Prostate gland (tissue), 2 donors: ENCODE measurements around the gene KRT76. TPM values are rescaled to one million over a fixed set of nuclear protein-coding genes. Genes with fewer than 3 reads are reported as not detected.

Source experiments
- DNase-seq: peaks from one replicate; pipeline ENCODE4 v3.0.0-alpha.2; 2019; ENCODE audit warnings: low spot score
- H3K27ac ChIP-seq, 2 donors: fragments of 200-600 bp; sonication (generic); 2 replicates each; pipeline ENCODE4 v1.5.1; 2017 to 2019
- H3K27me3 ChIP-seq: fragments of 200-600 bp; sonication (generic); replicated peaks from 2 replicates; pipeline ENCODE4 v1.5.1; 2019; ENCODE audit not compliant: insufficient read depth
- H3K36me3 ChIP-seq, 2 donors: fragments of 200-600 bp; sonication (generic); 1 replicate in 1 of 2; 2 replicates in 1 of 2; pipeline versions ENCODE4 v1.5.1 to v1.8.1; 2017 to 2019
- H3K4me1 ChIP-seq: fragments of 200-600 bp; sonication (generic); replicated peaks from 2 replicates; pipeline ENCODE4 v1.5.1; 2019
- H3K4me3 ChIP-seq, 2 donors: fragments of 200-600 bp; sonication (generic); 2 replicates each; pipeline ENCODE4 v1.5.1; 2017 to 2019
- H3K9me3 ChIP-seq: fragments of 200-600 bp; sonication (generic); 2 replicates; pipeline ENCODE4 v1.5.1; 2017
- POLR2A ChIP-seq: fragments of 450-650 bp; IDR thresholded peaks from one replicate; pipeline ENCODE4 v1.6.1; 2016; ENCODE audit warnings: antibody characterized with exemption, mild to moderate bottlenecking
- POLR2AphosphoS5 ChIP-seq: sonication (generic); formaldehyde crosslinking; IDR thresholded peaks from one replicate; pipeline ENCODE4 v1.6.1; 2017; ENCODE audit warnings: antibody characterized with exemption
- WGBS: methylation state at CpG from one replicate; pipeline ENCODE4 v1.1.5; 2018; 5-methylcytosine and 5-hydroxymethylcytosine counted together
- intact Hi-C: fragments of 100-400 bp; cut with DNase I; formaldehyde crosslinking; loops from one replicate; pipeline ENCODE4 v1.14.2; 2022
- total RNA-seq, 2 donors: library from RNA; depleted of rRNA; stranded (reverse); fragments of >200 nt; gene quantifications; one replicate each; pipeline ENCODE4 v1.1.0, GENCODE V29; 2016
- TF ChIP-seq, protein P1 (sequence below), 4 experiments: fragments of 200-600 bp in 2 of 4; fragments of 450-650 bp in 2 of 4; sonication (generic) in 2 of 4; IDR thresholded peaks; 1 replicate in 3 of 4; 2 replicates in 1 of 4; pipeline ENCODE4 v1.5.1; 2016 to 2019; ENCODE audit warnings: antibody characterized with exemption in 4 of 4, mild to moderate bottlenecking in 2 of 4, moderate library complexity in 2 of 4

KRT76 gene
- total RNA-seq, 2 donors from 2014 or later = not detected

- Histone ChIP-seq H3K27ac (no peak overlapping the region), H3K4me1 (no peaks in the 10 kb centered on the region), H3K36me3 (no peaks in the 10 kb centered on the region), H3K4me3 (no peak overlapping the region), H3K27me3 (peaks cover 5% of the 10 kb centered on the region), H3K9me3 (no peaks in the 10 kb centered on the region)
- TF ChIP-seq, protein P1, sequence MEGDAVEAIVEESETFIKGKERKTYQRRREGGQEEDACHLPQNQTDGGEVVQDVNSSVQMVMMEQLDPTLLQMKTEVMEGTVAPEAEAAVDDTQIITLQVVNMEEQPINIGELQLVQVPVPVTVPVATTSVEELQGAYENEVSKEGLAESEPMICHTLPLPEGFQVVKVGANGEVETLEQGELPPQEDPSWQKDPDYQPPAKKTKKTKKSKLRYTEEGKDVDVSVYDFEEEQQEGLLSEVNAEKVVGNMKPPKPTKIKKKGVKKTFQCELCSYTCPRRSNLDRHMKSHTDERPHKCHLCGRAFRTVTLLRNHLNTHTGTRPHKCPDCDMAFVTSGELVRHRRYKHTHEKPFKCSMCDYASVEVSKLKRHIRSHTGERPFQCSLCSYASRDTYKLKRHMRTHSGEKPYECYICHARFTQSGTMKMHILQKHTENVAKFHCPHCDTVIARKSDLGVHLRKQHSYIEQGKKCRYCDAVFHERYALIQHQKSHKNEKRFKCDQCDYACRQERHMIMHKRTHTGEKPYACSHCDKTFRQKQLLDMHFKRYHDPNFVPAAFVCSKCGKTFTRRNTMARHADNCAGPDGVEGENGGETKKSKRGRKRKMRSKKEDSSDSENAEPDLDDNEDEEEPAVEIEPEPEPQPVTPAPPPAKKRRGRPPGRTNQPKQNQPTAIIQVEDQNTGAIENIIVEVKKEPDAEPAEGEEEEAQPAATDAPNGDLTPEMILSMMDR (IDR thresholded peaks at IDR 0.05) = no peak
- TF ChIP-seq POLR2A (no peak), POLR2AphosphoS5 (no peak)
- DNase-seq = no peak
- WGBS = 84% methylated on average over 7 of the region's 8 CpGs
- intact Hi-C loops = no loop called here
Observed at GRCh38 chr12:52735106-52735505, 42.0 kb downstream of the KRT76 start.

DNA sequence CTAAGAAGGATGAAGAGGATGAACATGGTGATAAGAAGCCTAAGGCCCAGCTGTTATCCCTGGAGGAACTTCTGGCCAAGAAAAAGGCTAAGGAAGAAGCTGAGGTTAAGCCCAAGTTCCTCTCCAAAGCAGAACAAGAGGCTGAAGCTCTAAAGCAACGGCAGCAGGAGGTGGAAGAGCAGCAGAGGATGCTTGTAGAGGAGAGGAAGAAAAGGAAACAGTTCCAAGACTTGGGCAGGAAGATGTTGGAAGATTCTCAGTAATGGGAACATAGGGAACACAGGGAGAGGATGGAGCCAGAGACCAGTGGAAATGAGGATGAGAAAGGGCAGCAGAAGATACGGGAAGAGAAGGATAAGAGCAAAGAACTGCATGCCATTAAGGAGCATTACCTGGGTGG, 46.4 kb downstream of the KRT76 start:
- DNase-seq = no peak
- Histone ChIP-seq H3K27ac (no peak overlapping the region), H3K4me1 (no peaks in the 10 kb centered on the region), H3K36me3 (no peaks in the 10 kb centered on the region), H3K4me3 (no peak overlapping the region), H3K27me3 (peaks cover 5% of the 10 kb centered on the region), H3K9me3 (no peaks in the 10 kb centered on the region)
- WGBS = 82% methylated on average over 2 of the region's 2 CpGs
- intact Hi-C loops = no loop called here
- TF ChIP-seq POLR2A (no peak), POLR2AphosphoS5 (no peak)
- TF ChIP-seq, protein P1 (IDR thresholded peaks at IDR 0.05) = no peak

- no peak overlapping the region for H3K4me3 ChIP-seq
Observed at GRCh38 chr12:52730383-52730782, 46.8 kb downstream of the KRT76 start.

GRCh38 chr12:52729147-52729546, 48.0 kb downstream of the KRT76 start:
- TF ChIP-seq, protein P1 (IDR thresholded peaks at IDR 0.05) = no peak
- TF ChIP-seq POLR2A = no peak
- no peak for TF ChIP-seq POLR2AphosphoS5
- no peak for DNase-seq
- no peak overlapping the region for H3K27ac ChIP-seq
- no peaks in the 10 kb centered on the region for H3K9me3 ChIP-seq
- H3K4me3 ChIP-seq = no peak overlapping the region
- H3K36me3 ChIP-seq = no peaks in the 10 kb centered on the region
- intact Hi-C loops = no loop called here
- no peaks in the 10 kb centered on the region for H3K4me1 ChIP-seq
- WGBS = 57% methylated on average over 10 of the region's 10 CpGs
- H3K27me3 ChIP-seq = peaks cover 2% of the 10 kb centered on the region

More at GRCh38 chr12:52730383-52730782, 46.8 kb downstream of the KRT76 start:
- H3K27ac ChIP-seq = no peak overlapping the region
- H3K27me3 ChIP-seq = peaks cover 5% of the 10 kb centered on the region
- no peaks in the 10 kb centered on the region for H3K9me3 ChIP-seq
- intact Hi-C loops = no loop called here
- TF ChIP-seq POLR2AphosphoS5 (no peak), POLR2A (no peak)
- TF ChIP-seq, protein P1 (IDR thresholded peaks at IDR 0.05) = no peak
- 90% methylated on average over 13 of the region's 13 CpGs for WGBS
- DNase-seq = no peak
- H3K36me3 ChIP-seq = no peaks in the 10 kb centered on the region
- no peaks in the 10 kb centered on the region for H3K4me1 ChIP-seq

GRCh38 chr12:52728374-52728773, 48.8 kb downstream of the KRT76 start:
- Histone ChIP-seq H3K27ac (no peak overlapping the region), H3K4me1 (no peaks in the 10 kb centered on the region), H3K9me3 (no peaks in the 10 kb centered on the region), H3K36me3 (no peaks in the 10 kb centered on the region), H3K27me3 (peaks cover 2% of the 10 kb centered on the region), H3K4me3 (no peak overlapping the region)
- no peak for DNase-seq
- intact Hi-C loops = no loop called here
- TF ChIP-seq POLR2AphosphoS5 (no peak), POLR2A (no peak)
- TF ChIP-seq, protein P1 (IDR thresholded peaks at IDR 0.05) = no peak
- WGBS = 89% methylated on average over 2 of the region's 2 CpGs
